HG02981 (cell line): ENCODE data around the gene RAPGEF5.
A peak's percentile ranks its signal among the peaks of the same experiment; 100 is the strongest.

Experiments used
- ATAC-seq: cut with Tn5 transposase; IDR thresholded peaks from one replicate; pipeline ENCODE4 v1.9.1; 2021; ENCODE audit warnings: mild to moderate bottlenecking, moderate library complexity; ENCODE audit not compliant: unreplicated experiment

Gene RAPGEF5

GRCh38 chr7:22195397-22196172, 161.4 kb downstream of the RAPGEF5 start:
- ATAC-seq = no peak

- no peak for ATAC-seq
Measured at GRCh38 chr7:22194658-22195273, 162.2 kb downstream of the RAPGEF5 start.

- ATAC-seq = no peak
Measured at GRCh38 chr7:22193450-22193983, 163.4 kb downstream of the RAPGEF5 start.

- ATAC-seq = no peak
Measured at GRCh38 chr7:22192801-22193200, 164.2 kb downstream of the RAPGEF5 start.

- no peak for ATAC-seq
Measured at GRCh38 chr7:22190736-22191135, 166.2 kb downstream of the RAPGEF5 start.

- no peak for ATAC-seq
Measured at GRCh38 chr7:22189741-22190140, 167.2 kb downstream of the RAPGEF5 start.

- no peak for ATAC-seq
Measured at GRCh38 chr7:22189230-22189629, 167.7 kb downstream of the RAPGEF5 start.

- ATAC-seq = no peak
Measured at GRCh38 chr7:22187691-22188348, 169.1 kb downstream of the RAPGEF5 start.

GRCh38 chr7:22185559-22185958, 171.4 kb downstream of the RAPGEF5 start:
- ATAC-seq = no peak

- peak; percentile 60 for ATAC-seq
Measured at GRCh38 chr7:22184549-22185199, 172.3 kb downstream of the RAPGEF5 start.

- peak; percentile 53 for ATAC-seq
Measured at GRCh38 chr7:22183522-22184280, 173.3 kb downstream of the RAPGEF5 start.

- no peak for ATAC-seq
Measured at GRCh38 chr7:22182149-22182548, 174.8 kb downstream of the RAPGEF5 start.

- no peak for ATAC-seq
Measured at GRCh38 chr7:22181663-22182062, 175.3 kb downstream of the RAPGEF5 start.

GRCh38 chr7:22179442-22179879, 177.5 kb downstream of the RAPGEF5 start:
- no peak for ATAC-seq

GRCh38 chr7:22178735-22179134, 178.2 kb downstream of the RAPGEF5 start:
- ATAC-seq = no peak

- no peak for ATAC-seq
Measured at GRCh38 chr7:22176791-22177412, 180.1 kb downstream of the RAPGEF5 start.

GRCh38 chr7:22174574-22174953, 182.4 kb downstream of the RAPGEF5 start:
- ATAC-seq = no peak

GRCh38 chr7:22173685-22174573, 183.0 kb downstream of the RAPGEF5 start:
- ATAC-seq = peak; percentile 98

GRCh38 chr7:22168129-22168634, 188.8 kb downstream of the RAPGEF5 start:
- ATAC-seq = no peak
